Upper lobe of left lung (tissue), 6 donors: ENCODE results near the gene CD2AP. TPM values are rescaled to one million over a fixed set of nuclear protein-coding genes. Genes with fewer than 3 reads are reported as not detected.

Experiments used
- ATAC-seq, 2 donors: fragments of 200-7000 bp; cut with Tn5 transposase; one replicate each; pipeline ENCODE4 v1.9.1; 2022; ENCODE audit warnings: mild to moderate bottlenecking in 2 of 2, moderate library complexity in 2 of 2; ENCODE audit not compliant: low FRiP score in 2 of 2
- DNase-seq, 2 donors: peaks; one replicate each; pipeline ENCODE4 v3.0.0-alpha.2; 2019 to 2020
- H3K27ac ChIP-seq, 4 donors: fragments of 200-600 bp; sonication (generic); one replicate each; pipeline ENCODE4 v1.5.1; 2016 to 2019
- H3K27me3 ChIP-seq, 4 donors: fragments of 200-600 bp; sonication (generic); one replicate each; pipeline ENCODE4 v1.5.1; 2017 to 2019
- H3K36me3 ChIP-seq, 4 donors: fragments of 200-600 bp; sonication (generic); one replicate each; pipeline ENCODE4 v1.5.1; 2016 to 2019
- H3K4me1 ChIP-seq, 4 donors: fragments of 200-600 bp; sonication (generic); one replicate each; pipeline ENCODE4 v1.5.1; 2018 to 2019
- H3K4me3 ChIP-seq, 4 donors: fragments of 200-600 bp; sonication (generic); one replicate each; pipeline ENCODE4 v1.5.1; 2017 to 2019; ENCODE audit warnings: mild to moderate bottlenecking in 2 of 4, moderate library complexity in 1 of 4
- H3K9me3 ChIP-seq, 4 donors: fragments of 200-600 bp; sonication (generic); one replicate each; pipeline ENCODE4 v1.5.1; 2018 to 2019
- EP300 ChIP-seq, 4 donors: sonication (generic); formaldehyde crosslinking; IDR thresholded peaks; one replicate each; pipeline ENCODE4 v1.5.1; 2017; ENCODE audit warnings: antibody characterized with exemption in 4 of 4, control low read depth in 2 of 4
- POLR2A ChIP-seq, 4 donors: fragments of 450-650 bp; IDR thresholded peaks; one replicate each; pipeline ENCODE4 v1.5.1; 2016 to 2017; ENCODE audit warnings: antibody characterized with exemption in 4 of 4, mild to moderate bottlenecking in 2 of 4
- POLR2AphosphoS5 ChIP-seq, 2 donors: sonication (generic); formaldehyde crosslinking; IDR thresholded peaks; one replicate each; pipeline ENCODE4 v1.5.1; 2017; ENCODE audit warnings: antibody characterized with exemption in 2 of 2
- WGBS, 2 donors: methylation state at CpG; one replicate each; pipeline ENCODE4 v1.1.5; 2017 to 2018; 5-methylcytosine and 5-hydroxymethylcytosine counted together
- total RNA-seq, 6 donors: library from RNA; depleted of rRNA in 4 of 6; stranded (reverse); fragments of >200 nt in 4 of 6; gene quantifications; one replicate each; pipeline versions ENCODE4 v1.1.0 to v1.2.1, GENCODE V29; 2016 to 2021
- TF ChIP-seq, protein P1 (sequence below), 6 experiments: fragments of 450-650 bp in 4 of 6; fragments of 200-600 bp in 2 of 6; sonication (generic) in 2 of 6; IDR thresholded peaks; one replicate each; pipeline ENCODE4 v1.5.1; 2016 to 2019; ENCODE audit warnings: antibody characterized with exemption in 6 of 6
- donor health status: DM: no; HTN: no; CAD: no; lungs with moderate emphysema.
- donor health status: DM: no; HTN: yes; CAD: no; lungs with severe emphysema.

Gene CD2AP
- total RNA-seq, 6 donors from 2014 or later = 22.0 to 86.5 (median 29.3) TPM

DNA sequence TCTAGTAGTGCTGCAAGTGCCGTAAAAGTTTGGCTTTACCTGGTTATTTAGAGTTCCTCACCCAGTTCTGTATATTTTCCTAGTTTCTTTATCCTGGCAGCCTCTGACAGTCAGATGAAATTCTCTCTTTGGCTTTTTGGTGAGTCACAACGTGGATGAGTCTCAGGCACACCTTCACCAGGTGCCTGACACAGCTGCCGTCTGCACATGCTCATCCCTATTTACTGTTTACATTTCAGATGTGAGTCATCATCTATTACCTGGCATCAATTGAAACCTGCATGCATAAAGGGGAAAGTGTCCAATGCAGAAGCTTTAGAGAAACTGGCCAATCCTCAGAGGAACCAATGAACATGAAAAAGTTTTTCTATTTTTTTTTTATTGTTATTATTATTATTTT lies 187.5 kb downstream of the CD2AP start:
- no peaks in the 10 kb centered on the region for H3K27me3 ChIP-seq
- DNase-seq (no peak), ATAC-seq (no peak)
- WGBS, 2 donors = 79 to 85% methylated on average over 3 of the region's 3 CpGs
- H3K9me3 ChIP-seq = no peaks in the 10 kb centered on the region
- H3K4me3 ChIP-seq = no peak overlapping the region
- no peaks in the 10 kb centered on the region for H3K4me1 ChIP-seq
- TF ChIP-seq POLR2A (IDR thresholded peaks at IDR 0.05) = no peak
- TF ChIP-seq, protein P1, sequence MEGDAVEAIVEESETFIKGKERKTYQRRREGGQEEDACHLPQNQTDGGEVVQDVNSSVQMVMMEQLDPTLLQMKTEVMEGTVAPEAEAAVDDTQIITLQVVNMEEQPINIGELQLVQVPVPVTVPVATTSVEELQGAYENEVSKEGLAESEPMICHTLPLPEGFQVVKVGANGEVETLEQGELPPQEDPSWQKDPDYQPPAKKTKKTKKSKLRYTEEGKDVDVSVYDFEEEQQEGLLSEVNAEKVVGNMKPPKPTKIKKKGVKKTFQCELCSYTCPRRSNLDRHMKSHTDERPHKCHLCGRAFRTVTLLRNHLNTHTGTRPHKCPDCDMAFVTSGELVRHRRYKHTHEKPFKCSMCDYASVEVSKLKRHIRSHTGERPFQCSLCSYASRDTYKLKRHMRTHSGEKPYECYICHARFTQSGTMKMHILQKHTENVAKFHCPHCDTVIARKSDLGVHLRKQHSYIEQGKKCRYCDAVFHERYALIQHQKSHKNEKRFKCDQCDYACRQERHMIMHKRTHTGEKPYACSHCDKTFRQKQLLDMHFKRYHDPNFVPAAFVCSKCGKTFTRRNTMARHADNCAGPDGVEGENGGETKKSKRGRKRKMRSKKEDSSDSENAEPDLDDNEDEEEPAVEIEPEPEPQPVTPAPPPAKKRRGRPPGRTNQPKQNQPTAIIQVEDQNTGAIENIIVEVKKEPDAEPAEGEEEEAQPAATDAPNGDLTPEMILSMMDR (IDR thresholded peaks at IDR 0.05) = no peak
- no peak for TF ChIP-seq POLR2AphosphoS5 (IDR thresholded peaks at IDR 0.05)
- no peak for TF ChIP-seq EP300 (IDR thresholded peaks at IDR 0.05)
- H3K36me3 ChIP-seq = no peaks in the 10 kb centered on the region
- H3K27ac ChIP-seq = no peak overlapping the region

DNA sequence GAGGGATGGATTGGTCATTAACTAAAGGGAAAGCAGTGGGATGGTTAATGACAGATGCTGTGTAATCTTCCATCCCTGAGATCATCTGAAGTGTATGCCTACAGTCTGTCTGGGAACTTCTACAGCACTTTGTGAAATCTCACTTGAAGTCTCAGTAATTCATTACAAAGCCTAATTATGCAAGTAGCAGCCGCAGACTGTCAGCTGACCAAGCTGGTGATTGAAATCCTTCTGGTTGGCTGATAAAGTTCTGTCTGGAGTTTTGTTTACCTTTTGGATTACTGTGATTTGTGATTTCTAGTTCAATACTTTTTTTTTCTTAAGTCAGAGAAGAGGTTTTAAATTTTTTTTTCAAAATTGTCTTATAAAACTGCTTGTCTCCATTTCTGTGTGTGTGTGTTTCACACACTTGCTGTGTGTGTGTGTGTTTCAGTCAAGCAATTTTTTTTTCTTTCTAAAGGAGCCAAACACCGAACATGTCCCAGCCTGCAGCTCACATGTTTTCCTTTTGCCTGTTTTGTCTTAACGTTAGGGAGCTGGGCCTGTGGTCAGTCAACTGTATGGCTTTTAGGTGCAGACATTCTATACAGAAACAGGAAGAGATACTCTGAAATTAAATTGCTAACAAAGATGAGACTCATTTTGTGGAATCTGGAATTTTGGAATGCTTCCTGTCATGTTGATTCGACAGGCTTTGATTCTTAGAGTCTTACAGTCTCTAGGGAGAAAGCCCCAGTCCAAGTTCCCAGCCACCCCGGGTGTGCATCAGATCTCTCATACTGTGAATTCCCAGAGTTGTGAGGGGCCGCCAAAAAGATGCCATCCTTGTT lies 192.3 kb downstream of the CD2AP start:
- no peaks in the 10 kb centered on the region for H3K9me3 ChIP-seq
- H3K4me3 ChIP-seq = no peak overlapping the region
- no peaks in the 10 kb centered on the region for H3K36me3 ChIP-seq
- H3K4me1 ChIP-seq = no peaks in the 10 kb centered on the region
- WGBS, 2 donors = 32 to 40% methylated on average over 6 of the region's 6 CpGs
- DNase-seq (no peak), ATAC-seq (peak in 1 of 2 donors; percentile 39)
- H3K27me3 ChIP-seq = no peaks in the 10 kb centered on the region
- TF ChIP-seq, protein P1 (IDR thresholded peaks at IDR 0.05) = no peak
- no peak for TF ChIP-seq POLR2A (IDR thresholded peaks at IDR 0.05)
- no peak for TF ChIP-seq POLR2AphosphoS5 (IDR thresholded peaks at IDR 0.05)
- TF ChIP-seq EP300 (IDR thresholded peaks at IDR 0.05) = no peak
- H3K27ac ChIP-seq = no peak overlapping the region

DNA sequence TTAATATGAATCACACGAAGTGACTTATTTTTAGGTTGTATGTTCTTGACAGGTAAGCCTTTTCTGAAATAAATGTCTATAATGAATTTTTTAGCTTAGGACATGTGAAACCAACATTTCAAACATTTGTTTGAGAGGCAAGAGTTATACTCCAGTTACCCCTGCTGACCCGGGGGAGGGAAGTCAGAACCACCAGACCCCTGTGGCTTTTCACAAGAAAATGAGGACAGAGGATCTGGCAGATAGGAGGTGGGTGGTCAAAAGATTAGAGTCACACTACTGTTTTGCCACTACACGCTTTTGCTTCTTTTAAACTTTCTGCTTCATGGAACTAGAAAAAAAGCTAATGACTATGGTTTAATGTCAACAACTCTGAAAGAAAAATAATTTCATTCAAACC lies 193.3 kb downstream of the CD2AP start:
- WGBS, 2 donors = 70 to 73% methylated on average over 3 of the region's 3 CpGs
- ATAC-seq (no peak), DNase-seq (no peak)
- Histone ChIP-seq H3K9me3 (no peaks in the 10 kb centered on the region), H3K27me3 (no peaks in the 10 kb centered on the region), H3K4me1 (no peaks in the 10 kb centered on the region), H3K27ac (no peak overlapping the region), H3K36me3 (no peaks in the 10 kb centered on the region), H3K4me3 (no peak overlapping the region)
- no peak for TF ChIP-seq POLR2AphosphoS5 (IDR thresholded peaks at IDR 0.05)
- no peak for TF ChIP-seq POLR2A (IDR thresholded peaks at IDR 0.05)
- TF ChIP-seq, protein P1 (IDR thresholded peaks at IDR 0.05) = no peak
- TF ChIP-seq EP300 (IDR thresholded peaks at IDR 0.05) = no peak

DNA sequence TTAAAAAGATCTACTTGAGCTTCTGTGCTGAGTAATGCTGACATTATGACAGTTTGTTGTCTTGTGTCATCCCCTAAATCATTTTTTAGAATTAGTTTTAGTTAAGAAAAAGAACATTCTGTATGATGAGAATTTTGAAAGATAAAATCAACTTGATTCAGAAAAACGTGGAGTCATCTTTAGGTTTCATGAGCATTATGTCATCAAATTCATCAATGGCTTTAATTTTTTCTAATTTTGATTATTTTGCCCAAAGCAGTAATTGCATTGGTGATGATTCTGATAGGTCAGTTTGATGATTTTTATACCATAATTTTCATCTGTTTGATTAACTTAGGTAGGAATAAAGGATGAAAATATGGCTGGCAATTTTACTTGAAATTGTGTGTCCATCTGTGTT lies 194.2 kb downstream of the CD2AP start:
- no peak for ATAC-seq
- no peak overlapping the region for H3K27ac ChIP-seq
- WGBS, 2 donors = 58 to 62% methylated on average over 1 of the region's 1 CpG
- no peaks in the 10 kb centered on the region for H3K36me3 ChIP-seq
- DNase-seq = no peak
- H3K4me1 ChIP-seq = no peaks in the 10 kb centered on the region
- no peaks in the 10 kb centered on the region for H3K27me3 ChIP-seq
- H3K4me3 ChIP-seq = no peak overlapping the region
- TF ChIP-seq POLR2AphosphoS5 (IDR thresholded peaks at IDR 0.05) (no peak), POLR2A (IDR thresholded peaks at IDR 0.05) (no peak), EP300 (IDR thresholded peaks at IDR 0.05) (no peak)
- TF ChIP-seq, protein P1 (IDR thresholded peaks at IDR 0.05) = no peak
- H3K9me3 ChIP-seq = no peaks in the 10 kb centered on the region

DNA sequence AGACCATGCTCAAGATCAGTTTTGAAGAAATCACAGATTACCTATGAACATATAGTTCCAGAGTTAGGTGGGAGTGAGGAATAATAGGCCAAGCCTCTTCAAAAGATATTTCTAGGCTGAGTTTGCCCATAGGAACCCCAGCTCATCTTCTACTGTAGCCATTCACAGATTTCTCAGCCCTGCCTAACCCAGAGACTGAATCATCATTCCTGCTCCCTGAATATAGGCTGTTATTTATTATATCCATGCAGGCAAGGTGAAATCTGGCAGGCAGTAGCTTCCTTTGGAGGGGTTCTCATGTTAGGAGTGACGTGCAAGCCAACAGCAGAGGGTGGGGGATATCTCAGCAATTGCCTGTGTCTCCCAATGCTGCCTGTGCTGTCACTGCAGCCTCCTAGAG lies 195.2 kb downstream of the CD2AP start:
- no peak overlapping the region for H3K27ac ChIP-seq
- 85 to 89% methylated on average over 1 of the region's 1 CpG for WGBS, 2 donors
- no peaks in the 10 kb centered on the region for H3K36me3 ChIP-seq
- ATAC-seq (no peak), DNase-seq (no peak)
- no peaks in the 10 kb centered on the region for H3K27me3 ChIP-seq
- TF ChIP-seq, protein P1 (IDR thresholded peaks at IDR 0.05) = no peak
- no peaks in the 10 kb centered on the region for H3K4me1 ChIP-seq
- no peaks in the 10 kb centered on the region for H3K9me3 ChIP-seq
- H3K4me3 ChIP-seq = no peak overlapping the region
